GM18526 (cell line): Measurements from ENCODE around the gene NTN4.

ENCODE experiments used
- POLR2A ChIP-seq: IDR thresholded peaks from 3 replicates; pipeline ENCODE4 v1.6.1; 2011; ENCODE audit not compliant: insufficient read length; ENCODE audit errors: extremely low read depth

NTN4 gene

DNA sequence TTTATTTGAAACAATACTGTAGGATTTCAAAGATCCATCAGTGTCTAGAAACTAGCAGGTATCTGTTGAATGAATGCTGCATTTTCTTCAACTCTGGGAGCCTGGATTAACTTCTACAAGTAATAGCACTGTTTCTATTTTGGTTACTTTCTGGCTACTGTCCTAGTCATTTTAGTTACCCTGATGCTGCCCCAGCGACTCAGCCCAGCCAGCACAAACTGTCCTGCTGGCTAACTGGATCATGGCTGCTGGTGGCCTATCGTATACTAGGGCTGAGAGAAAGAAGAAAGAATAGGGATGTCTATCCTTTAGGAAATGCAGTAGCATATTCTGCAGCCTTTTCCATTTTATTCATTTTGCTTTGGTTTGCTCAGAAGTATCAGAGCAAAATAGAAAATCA, 53.9 kb downstream of the NTN4 start:
- no peak for TF ChIP-seq POLR2A

DNA sequence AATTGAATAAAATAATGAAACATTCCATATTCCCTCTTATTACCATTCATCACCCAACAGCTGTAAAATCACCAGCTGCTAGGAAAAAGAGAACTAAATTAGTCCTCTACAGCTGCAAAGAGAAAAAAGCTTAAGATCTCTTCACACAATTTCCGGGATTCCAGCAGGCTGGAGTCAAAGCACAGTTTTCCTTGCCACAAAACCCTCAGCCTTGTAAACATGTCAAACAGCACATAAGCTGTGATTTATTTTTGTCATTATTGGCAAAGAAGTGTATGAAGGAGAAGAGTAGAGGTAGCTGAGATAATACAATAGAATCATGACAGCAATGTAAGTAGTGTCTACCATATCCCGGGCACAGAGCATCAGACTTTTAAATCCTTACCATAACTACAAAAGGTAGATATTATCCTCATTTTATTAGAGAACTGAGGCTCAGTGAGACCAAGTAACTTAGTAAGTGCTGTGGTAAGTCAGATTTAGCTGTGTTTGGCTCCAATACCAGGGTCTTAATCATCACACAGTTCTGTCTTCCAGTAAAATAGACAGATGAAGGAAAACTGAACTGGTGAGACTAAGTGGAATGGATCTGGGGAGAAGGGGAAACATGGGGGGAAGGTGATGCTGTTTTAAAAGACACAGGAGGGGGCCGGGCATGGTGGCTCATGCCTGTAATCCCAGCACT, 57.3 kb downstream of the NTN4 start:
- no peak for TF ChIP-seq POLR2A

DNA sequence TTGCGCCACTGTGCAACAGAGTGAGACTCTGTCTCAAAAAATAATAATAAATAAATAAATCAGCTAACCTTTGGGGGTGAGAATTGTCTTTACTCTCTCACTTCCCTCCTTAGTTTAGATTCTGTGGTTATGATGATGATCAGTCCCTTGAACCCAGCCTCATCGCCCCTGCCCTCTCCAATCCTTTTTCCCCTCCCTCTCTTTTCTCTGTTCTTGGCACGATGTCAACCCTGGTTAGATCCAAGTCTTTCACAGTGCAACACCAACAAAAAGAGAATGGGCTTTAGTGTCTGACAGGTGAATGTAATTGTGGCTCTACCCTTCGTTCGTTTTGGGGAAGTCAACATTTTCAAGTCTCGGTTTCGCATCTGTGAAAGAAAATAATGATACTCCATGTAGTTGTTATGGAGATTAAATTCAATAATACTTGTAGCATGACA, 59.0 kb downstream of the NTN4 start:
- TF ChIP-seq POLR2A = no peak

DNA sequence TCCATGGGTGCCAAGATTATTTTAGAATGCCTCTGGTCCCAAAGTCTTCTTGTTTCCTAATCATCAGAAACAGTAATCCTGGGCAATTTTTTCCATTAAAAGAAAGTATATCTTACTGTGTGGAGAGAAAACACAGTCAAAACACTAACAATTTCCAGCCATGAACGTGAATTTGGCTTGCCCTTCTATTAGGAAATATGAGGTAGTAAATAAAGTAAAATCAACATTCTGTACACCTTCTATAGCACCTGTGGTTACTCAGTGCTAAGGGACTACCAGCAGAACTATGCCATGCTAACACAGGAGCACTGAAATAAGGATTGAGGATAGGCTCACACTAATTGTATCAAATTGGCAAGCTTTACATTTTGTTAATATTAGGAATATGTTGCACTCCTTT, 60.1 kb downstream of the NTN4 start:
- TF ChIP-seq POLR2A = no peak

DNA sequence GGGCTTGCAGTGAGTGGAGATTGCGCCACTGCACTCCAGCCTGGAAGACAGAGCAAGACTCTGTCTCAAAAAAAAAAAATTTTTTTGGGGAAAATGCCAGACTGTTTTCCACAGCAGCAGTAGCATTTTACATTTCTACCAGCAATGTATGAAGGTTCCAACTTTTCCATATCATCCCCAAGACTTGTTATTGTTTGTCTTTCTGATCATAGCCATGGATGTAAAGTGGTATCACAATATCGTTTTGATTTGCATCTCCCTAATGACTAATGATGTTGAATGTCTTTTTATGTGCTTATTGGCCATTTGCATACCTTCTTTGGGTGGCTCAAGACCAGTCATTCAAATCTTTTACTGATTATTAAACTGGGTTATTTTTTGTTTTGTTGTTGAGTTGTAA, 63.7 kb downstream of the NTN4 start:
- TF ChIP-seq POLR2A = no peak

DNA sequence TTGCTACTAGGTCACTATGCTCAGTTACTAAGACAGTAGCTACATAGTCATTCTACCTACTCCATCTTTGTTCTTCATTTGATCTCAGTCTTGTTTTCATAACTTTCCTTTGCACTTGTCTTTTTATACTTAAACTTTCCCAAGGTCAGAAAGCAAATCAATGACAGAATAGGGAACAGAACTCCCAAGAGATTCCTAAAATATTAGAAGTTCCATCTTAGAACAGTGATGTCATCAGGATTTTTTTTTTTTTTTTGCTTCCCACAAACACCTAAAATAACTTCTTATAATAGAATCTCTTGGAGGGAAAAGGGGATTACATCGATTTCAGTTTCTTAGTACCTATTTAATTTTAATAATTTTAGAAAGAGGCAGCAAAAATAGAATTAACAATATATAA, 65.8 kb downstream of the NTN4 start:
- TF ChIP-seq POLR2A = no peak

DNA sequence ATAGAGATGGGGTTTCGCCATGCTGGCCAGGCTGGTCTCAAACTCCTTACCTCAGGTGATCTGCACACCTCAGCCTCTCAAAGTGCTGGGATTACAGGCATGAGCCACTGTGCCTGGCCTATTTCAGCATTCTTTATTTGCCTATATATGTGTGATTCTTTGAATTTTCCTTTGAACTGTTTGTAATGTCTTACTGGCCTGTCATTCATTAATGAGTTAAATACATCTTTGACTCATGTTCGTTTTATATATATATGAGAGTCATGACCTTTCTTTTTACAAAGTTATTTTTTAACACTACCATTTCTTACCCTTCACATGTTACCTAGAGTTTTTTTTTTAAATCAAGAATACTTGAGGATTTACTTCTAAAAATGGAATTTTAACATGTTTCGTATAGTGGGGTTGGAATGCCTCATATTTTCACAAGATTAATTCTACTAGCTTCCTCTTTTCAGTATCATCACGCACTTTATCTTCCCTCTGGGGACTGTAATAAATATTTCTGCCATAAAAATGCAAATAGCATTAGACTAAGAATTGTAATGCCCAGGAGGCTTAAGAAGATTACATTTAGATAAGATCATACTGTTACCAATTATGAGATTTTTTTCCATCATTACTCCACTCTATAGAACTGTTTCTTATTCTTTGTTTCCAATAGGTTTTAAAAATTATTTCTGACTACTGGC, 66.7 kb downstream of the NTN4 start:
- TF ChIP-seq POLR2A = no peak

DNA sequence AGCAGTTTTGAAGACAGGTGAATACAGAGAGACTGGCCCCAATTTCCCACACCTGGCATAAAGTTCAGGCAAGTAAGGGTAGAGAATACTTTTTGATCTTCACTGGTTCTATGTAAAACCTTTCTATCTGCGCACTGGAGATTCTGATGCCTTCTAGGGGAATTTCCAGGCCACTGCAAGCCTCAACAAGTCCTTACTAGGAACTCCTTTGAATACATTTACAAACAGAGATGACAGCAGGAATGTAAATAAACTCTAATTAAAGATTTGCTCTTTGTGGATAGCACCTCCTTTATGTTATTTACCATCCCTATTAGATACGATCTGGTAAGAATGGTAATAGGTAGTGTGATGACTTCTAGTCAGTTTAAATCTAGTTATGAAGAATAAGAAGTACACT, 69.2 kb downstream of the NTN4 start:
- TF ChIP-seq POLR2A = no peak

DNA sequence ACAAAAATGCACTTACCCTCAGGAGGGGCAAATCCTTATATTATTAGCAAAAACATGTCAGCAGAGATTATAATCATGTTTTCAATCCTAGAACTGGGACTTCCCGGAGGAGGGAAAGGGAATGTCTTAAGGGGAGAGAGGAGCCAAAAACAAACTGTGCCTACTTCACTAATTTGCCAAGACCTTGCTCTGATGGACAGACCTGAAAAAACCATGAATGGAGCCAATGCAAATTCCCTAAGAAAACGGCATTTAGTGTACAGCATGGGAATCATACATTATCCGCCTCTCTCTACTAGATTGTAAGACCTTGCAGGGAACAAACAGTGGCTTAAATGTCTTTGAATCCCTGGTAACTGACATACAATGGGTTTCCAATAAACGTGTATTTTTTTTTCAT, 70.4 kb downstream of the NTN4 start:
- no peak for TF ChIP-seq POLR2A

DNA sequence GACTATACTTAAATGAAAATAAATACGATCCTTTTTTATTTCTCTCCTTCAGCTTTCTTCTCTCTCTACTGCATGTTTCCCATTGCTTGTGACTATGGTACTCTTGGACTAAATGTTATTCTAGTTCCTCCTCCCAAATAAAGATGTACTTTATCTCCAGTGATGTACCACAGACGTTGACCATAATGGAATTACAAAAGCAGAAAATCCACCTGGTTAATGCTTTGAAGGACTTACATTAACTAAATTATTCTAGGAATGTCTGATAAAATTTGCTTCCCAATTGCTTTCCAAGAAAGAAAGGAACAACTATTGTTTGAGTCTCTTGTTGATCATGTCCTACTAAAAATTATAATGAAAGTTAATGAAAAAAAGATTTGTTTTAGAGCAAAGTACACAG, 71.8 kb downstream of the NTN4 start:
- no peak for TF ChIP-seq POLR2A

DNA sequence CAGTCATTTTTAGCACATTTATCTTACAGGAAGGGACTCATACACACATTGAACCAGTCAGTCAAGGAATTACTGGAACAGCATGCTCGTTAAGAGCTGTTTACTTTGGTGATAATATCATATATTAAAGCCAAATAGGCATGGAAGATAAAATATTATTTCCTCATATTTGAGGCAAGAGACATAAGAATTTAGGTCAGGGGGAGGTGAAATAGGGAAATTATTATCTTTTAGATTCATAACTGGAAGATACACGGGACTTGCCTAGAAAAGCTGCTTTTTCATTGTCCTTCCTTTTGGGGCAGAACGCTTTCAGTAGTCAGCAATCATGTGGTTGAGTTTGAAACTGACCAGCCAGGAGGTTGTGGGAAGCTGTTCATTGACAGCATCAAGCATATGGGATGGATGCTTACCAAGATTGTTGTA, 72.5 kb downstream of the NTN4 start:
- TF ChIP-seq POLR2A = no peak

DNA sequence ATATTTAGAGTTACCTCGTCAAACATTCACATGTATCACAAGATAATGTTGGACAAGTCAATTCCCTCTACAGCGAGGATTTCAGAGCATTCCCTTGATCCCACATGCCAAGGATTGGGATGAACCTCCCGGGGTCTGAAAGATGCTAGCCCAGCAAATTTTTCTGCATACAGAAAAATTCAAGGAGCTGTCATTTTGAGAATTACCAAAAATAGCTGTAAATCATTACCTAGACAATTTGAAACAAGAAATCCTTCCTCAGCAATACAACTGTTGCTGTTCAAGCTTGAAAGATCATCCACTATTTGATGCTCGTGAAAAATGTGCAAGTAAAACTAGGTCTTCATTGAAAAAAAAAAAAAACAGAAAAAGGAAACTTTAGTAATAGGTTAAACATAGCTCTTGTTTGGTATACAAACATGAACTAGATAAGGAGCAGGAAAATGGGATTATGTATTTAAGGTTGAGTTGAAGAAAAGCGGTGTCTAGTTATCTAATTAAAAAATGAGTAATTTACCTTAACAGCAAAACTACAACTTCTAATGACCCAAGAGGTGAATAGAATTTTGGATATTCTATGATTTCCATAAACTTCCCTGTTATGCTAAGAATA, 73.1 kb downstream of the NTN4 start:
- TF ChIP-seq POLR2A = no peak

DNA sequence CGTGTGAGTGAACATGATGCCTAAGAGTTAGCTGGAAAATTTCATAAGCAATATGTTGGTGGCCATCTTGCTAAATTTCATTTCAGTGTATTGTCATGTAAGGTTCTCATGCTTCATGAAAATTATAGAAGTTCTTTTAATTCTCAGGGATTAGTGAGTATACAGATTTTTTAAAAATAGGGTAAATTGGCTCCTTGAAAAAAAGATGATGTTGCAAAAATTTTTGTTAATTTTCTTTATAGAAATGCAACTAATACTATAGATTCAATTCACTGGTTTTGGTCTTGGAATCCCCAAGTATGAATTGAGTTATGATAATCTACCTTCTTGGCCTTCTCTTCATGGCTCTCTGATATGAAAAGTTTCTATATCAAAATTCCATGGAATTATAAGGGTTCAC, 75.4 kb downstream of the NTN4 start:
- no peak for TF ChIP-seq POLR2A

DNA sequence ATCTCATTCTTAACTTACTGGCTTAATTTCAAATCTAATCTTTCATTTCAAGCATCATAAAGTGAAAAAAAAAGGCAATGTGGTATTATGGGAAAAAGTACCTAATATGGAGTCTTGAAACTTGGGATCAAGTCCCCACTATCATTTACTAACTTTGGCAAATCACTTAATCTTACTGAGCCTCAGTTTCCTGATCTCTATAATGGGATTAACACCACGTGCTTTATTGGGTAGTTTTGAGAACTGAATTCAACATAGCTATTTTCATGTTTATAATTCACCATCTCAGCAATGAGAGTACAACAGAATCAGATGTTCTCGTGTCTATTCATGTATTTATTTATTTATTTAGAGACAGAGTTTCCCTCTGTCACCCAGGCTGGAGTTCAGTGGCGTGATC, 78.3 kb downstream of the NTN4 start:
- TF ChIP-seq POLR2A = no peak

DNA sequence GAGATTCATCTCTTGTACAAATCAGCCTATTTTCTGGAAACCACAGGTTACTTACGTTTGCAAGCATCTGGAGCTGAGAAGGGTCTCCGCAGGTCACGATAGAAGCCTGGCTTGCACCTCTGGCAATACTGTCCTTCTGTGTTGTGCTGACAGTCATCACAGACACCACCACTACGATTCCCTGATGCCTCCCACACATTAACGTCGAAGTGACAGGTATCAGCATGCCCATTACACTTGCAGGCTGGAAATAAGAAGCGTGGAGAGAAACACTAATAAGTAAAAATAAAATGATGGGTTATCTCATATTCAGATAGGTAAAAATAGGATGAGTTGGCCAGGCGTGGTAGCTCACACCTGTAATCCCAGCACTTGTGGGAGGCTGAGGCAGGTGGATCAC, 80.2 kb downstream of the NTN4 start:
- TF ChIP-seq POLR2A = no peak

DNA sequence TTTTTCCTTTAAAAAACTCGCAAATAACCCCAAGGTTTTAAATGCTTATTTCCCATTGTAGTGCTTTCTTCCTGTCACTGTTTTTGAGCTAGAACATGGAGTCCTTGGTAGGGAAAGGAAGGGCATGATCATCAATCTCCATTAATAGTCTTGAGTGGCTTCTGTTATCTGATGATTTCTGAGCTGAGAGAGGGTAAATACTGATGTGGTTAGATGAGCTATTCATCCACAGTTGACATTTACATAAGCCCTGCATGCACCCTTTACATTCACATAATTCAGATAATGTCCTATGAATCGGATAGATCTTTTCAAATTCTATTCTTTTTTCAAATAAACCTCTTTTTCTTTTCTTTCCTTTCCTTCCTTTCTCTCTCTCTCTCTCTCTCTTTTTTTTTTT, 81.4 kb downstream of the NTN4 start:
- TF ChIP-seq POLR2A = no peak
